Liver (tissue), 9 donors: ENCODE data around the gene RNPEP. TPM values are rescaled to one million over a fixed set of nuclear protein-coding genes. Genes with fewer than 3 reads are reported as not detected.

ENCODE experiments used
- DNase-seq: peaks from one replicate; pipeline ENCODE4 v3.0.0-alpha.2; 2017; ENCODE audit warnings: low spot score
- H3K27ac ChIP-seq, 2 donors: one replicate each; pipeline ENCODE4 v1.7.0; 2013; ENCODE audit warnings: inconsistent platforms in 2 of 2, low read length in 2 of 2, control low read depth in 1 of 2, low read depth in 1 of 2, mild to moderate bottlenecking in 1 of 2
- H3K27me3 ChIP-seq, 4 donors: one replicate each; pipeline versions ENCODE4 v1.6.1 to v1.7.0; 2013; ENCODE audit warnings: low read length in 3 of 4, inconsistent platforms in 1 of 4, mild to moderate bottlenecking in 1 of 4, moderate library complexity in 1 of 4; ENCODE audit not compliant: control insufficient read depth in 4 of 4, insufficient read depth in 4 of 4
- H3K36me3 ChIP-seq, 4 donors: one replicate each; pipeline versions ENCODE4 v1.6.1 to v1.7.0; 2013; ENCODE audit warnings: low read length in 3 of 4, mild to moderate bottlenecking in 3 of 4, low read depth in 1 of 4, moderate library complexity in 1 of 4; ENCODE audit not compliant: control insufficient read depth in 4 of 4, insufficient read depth in 3 of 4
- H3K4me1 ChIP-seq, 4 donors: one replicate each; pipeline versions ENCODE4 v1.6.1 to v1.7.0; 2013; ENCODE audit warnings: low read length in 3 of 4, mild to moderate bottlenecking in 3 of 4, moderate library complexity in 1 of 4; ENCODE audit not compliant: control insufficient read depth in 4 of 4, insufficient read depth in 4 of 4
- H3K4me3 ChIP-seq, 3 donors: one replicate each; pipeline versions ENCODE4 v1.6.1 to v1.7.0; 2013; ENCODE audit warnings: low read length in 3 of 3, control low read depth in 1 of 3, low read depth in 1 of 3, mild to moderate bottlenecking in 1 of 3
- H3K9ac ChIP-seq, 2 donors: one replicate each; pipeline ENCODE4 v1.7.0; 2013; ENCODE audit warnings: low read length in 2 of 2, mild to moderate bottlenecking in 2 of 2, moderate library complexity in 2 of 2, control low read depth in 1 of 2, low read depth in 1 of 2
- H3K9me3 ChIP-seq, 4 donors: one replicate each; pipeline versions ENCODE4 v1.6.1 to v1.7.0; 2013; ENCODE audit warnings: low read length in 3 of 4; ENCODE audit not compliant: control insufficient read depth in 4 of 4
- ATF3 ChIP-seq: IDR thresholded peaks from 2 replicates; pipeline ENCODE4 v1.6.1; 2016; ENCODE audit warnings: antibody characterized with exemption
- CTCF ChIP-seq: fragments of 150-350 bp; IDR thresholded peaks from 2 replicates; pipeline ENCODE4 v1.5.1; 2017; ENCODE audit warnings: improper control_type of control experiment, low read depth, low read length; ENCODE audit not compliant: missing input control
- EGR1 ChIP-seq, 2 donors: IDR thresholded peaks; 2 replicates each; pipeline ENCODE4 v1.6.1; 2016 to 2018; ENCODE audit warnings: antibody characterized with exemption in 2 of 2, low read depth in 2 of 2
- FOXA1 ChIP-seq: IDR thresholded peaks from 2 replicates; pipeline ENCODE4 v1.6.1; 2016; ENCODE audit warnings: antibody characterized with exemption
- FOXA2 ChIP-seq: IDR thresholded peaks from 2 replicates; pipeline ENCODE4 v1.6.1; 2016; ENCODE audit warnings: antibody characterized with exemption
- GABPA ChIP-seq, 2 donors: IDR thresholded peaks in 1 of 2; conservative IDR thresholded peaks in 1 of 2; 2 replicates each; pipeline ENCODE4 v1.6.1; 2016; ENCODE audit warnings: antibody characterized with exemption in 2 of 2, mild to moderate bottlenecking in 1 of 2, moderate library complexity in 1 of 2
- HNF4G ChIP-seq: IDR thresholded peaks from 2 replicates; pipeline ENCODE4 v1.6.1; 2016; ENCODE audit warnings: antibody characterized with exemption
- RAD21 ChIP-seq, 2 donors: IDR thresholded peaks; 2 replicates each; pipeline ENCODE4 v1.6.1; 2016; ENCODE audit warnings: antibody characterized with exemption in 2 of 2, mild to moderate bottlenecking in 2 of 2
- REST ChIP-seq: IDR thresholded peaks from 2 replicates; pipeline ENCODE4 v1.6.1; 2016; ENCODE audit warnings: antibody characterized with exemption, mild to moderate bottlenecking
- SP1 ChIP-seq: IDR thresholded peaks from 2 replicates; pipeline ENCODE4 v1.6.1; 2018; ENCODE audit warnings: antibody characterized with exemption, mild to moderate bottlenecking
- YY1 ChIP-seq: IDR thresholded peaks from 2 replicates; pipeline ENCODE4 v1.6.1; 2016; ENCODE audit warnings: antibody characterized with exemption, mild to moderate bottlenecking
- ZBTB33 ChIP-seq: IDR thresholded peaks from 2 replicates; pipeline ENCODE4 v1.6.1; 2016; ENCODE audit warnings: antibody characterized with exemption
- WGBS: extraction: QIAGEN DNeasy Blood & Tissue Kit; methylation state at CpG from one replicate; pipeline ENCODE4 v1.1.7; 2013; 5-methylcytosine and 5-hydroxymethylcytosine counted together
- polyA plus RNA-seq, 2 donors: library from polyadenylated mRNA; stranded (reverse) in 1 of 2; unstranded in 1 of 2; fragments of 200-250 nt in 1 of 2; fragments of >200 nt in 1 of 2; fragmentation: Nextera tagmentation in 1 of 2; extraction: Ambion mirVana in 1 of 2; gene quantifications; one replicate each; pipeline versions ENCODE4 v1.2.1 to v1.2.3, GENCODE V29; 2013 to 2015
- total RNA-seq, 2 donors: library from RNA; depleted of rRNA; stranded (reverse); fragments of >200 nt; gene quantifications; one replicate each; pipeline ENCODE4 v1.2.3, GENCODE V29; 2014
- donor health status: healthy.
- donor health status: healthy.
- donor health status: healthy.
- donor health status: healthy.
- donor health status: healthy.

Gene RNPEP
- total and polyA plus RNA-seq, 4 donors, result 16.3 to 26.5 (median 21.0) TPM

GRCh38 chr1:202014060-202014459 lies 31.6 kb downstream of the RNPEP start:
- Histone ChIP-seq H3K4me1 (peaks cover 16 to 75% (median 57%) of the 10 kb centered on the region in 4 donors), H3K27me3 (no peaks in the 10 kb centered on the region), H3K36me3 (peaks cover 15 to 22% (median 21%) of the 10 kb centered on the region in 4 donors), H3K9ac (no peak overlapping the region), H3K4me3 (no peak overlapping the region), H3K27ac (no peak overlapping the region), H3K9me3 (no peaks in the 10 kb centered on the region)
- TF ChIP-seq GABPA (IDR thresholded peaks at IDR 0.05 in 1 of 2, conservative IDR thresholded peaks at IDR 0.05 in 1 of 2), result no peak
- TF ChIP-seq ATF3, result no peak
- 87% methylated on average over 6 of the region's 6 CpGs for WGBS
- no peak for DNase-seq

GRCh38 chr1:202014915-202015661 lies 32.6 kb downstream of the RNPEP start:
- Histone ChIP-seq H3K36me3 (peaks cover 15 to 22% (median 21%) of the 10 kb centered on the region in 4 donors), H3K9me3 (no peaks in the 10 kb centered on the region), H3K9ac (no peak overlapping the region), H3K4me1 (peaks cover 17 to 66% (median 54%) of the 10 kb centered on the region in 4 donors), H3K27ac (no peak overlapping the region), H3K27me3 (no peaks in the 10 kb centered on the region), H3K4me3 (no peak overlapping the region)
- no peak for TF ChIP-seq HNF4G
- TF ChIP-seq SP1, result no peak
- TF ChIP-seq ATF3, result no peak
- no peak for TF ChIP-seq EGR1 (IDR thresholded peaks at IDR 0.05; ENCODE audit: low read depth in 2 of 2)
- no peak for TF ChIP-seq REST
- TF ChIP-seq RAD21 (IDR thresholded peaks at IDR 0.05), result no peak
- TF ChIP-seq FOXA1, result no peak
- TF ChIP-seq CTCF, result no peak
- TF ChIP-seq FOXA2, result no peak
- TF ChIP-seq ZBTB33, result no peak
- TF ChIP-seq YY1, result no peak
- no peak for DNase-seq
- WGBS, result 66% methylated on average over 17 of the region's 17 CpGs
